ENCODE data around the gene SAMD11. TPM values are rescaled to one million over a fixed set of nuclear protein-coding genes. Genes with fewer than 3 reads are reported as not detected.
"Not testable (repeated sequence)": the region's sequence is repeated elsewhere in the genome, so short reads cannot be mapped to it uniquely, and the experiment has no call there.

The SAMD11 gene
- 0.07 and 0.14 TPM in 2 replicates for total RNA-seq

DNA sequence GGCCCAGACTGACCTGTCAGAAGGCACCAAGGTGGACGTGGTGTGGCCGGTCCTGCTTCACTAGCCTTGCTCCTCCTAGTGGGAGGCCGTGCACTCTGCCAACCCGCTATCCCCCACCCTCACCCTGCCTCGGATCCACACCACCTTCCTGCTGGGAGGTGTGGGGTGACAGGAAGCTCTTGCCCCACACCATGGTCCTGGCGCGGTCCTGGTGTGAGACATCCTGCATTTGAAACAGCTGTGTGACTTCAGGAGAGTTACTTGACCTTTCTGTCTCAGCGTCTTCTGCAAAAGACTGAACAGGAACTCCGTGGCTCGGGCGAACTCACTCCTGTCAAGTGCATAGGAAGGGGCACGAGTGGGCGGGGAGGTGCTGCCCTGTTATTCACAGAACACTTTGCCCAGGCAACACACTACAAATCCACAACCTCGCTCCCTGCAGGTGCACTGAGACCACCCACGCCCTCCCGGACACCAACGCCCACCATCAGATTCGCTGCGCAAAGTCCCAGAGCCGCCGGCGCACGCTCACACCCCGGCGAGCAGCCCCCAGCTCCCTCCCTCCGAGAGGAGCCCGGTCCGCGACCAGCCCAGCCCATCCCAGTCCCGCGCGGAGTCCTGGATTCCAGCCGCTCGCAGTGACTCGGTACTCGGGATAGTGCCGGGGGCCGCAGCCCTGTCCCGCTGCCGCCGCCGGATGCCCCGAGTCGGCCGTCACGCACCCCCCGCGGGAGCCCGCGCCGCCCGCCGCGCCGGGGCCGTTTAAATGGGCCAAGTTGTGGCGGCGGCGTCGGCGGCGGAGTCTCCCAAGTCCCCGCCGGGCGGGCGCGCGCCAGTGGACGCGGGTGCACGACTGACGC, at the start of gene SAMD11:
SAMD11 (plus strand) TSS at position 793 of the 860 bp plus-strand sequence. CDS start 509 bp downstream, outside the sequence.
- DNase-seq (ENCODE audit: low read depth, low spot score), result peak; percentile 19

DNA sequence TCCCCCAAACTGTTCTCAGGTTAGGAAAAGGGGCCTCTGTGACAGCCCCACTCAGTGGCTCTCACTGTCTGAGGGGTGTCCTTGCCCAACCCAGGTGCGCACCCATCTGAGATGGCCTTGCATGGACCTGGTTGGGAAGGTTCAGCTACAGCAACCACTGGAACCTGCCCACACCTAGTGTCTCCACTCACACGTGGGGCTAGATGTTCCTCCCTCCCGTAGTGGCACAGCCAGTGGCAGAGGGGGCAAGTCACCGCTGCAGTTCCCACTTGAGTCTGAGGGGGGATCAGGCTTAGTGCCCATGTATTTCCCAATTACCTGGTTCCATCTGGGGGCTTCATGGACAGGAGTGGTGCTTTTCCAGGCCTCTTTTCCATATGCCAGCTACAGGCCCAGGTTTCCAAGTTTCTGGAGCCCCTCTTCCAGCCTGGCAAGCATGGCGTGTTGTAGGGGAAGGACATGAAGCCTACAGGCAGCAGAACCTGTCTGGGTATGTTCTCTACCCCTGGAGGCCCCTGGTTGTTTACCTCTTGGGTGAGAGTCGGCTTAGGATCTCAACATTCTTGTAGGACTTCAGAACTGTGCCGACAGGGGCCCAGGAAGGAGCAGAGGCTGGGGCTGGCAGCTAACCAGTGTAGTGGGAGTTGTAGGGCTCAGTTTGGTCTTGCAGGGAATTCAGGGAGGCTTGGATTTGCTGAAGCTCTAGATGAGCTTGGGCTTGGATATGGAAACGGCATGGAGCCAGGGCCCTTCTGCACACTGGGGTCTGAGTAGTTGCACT, 47.1 kb upstream of the SAMD11 start:
- not testable (repeated sequence) for DNase-seq (ENCODE audit: low read depth, low spot score)

DNA sequence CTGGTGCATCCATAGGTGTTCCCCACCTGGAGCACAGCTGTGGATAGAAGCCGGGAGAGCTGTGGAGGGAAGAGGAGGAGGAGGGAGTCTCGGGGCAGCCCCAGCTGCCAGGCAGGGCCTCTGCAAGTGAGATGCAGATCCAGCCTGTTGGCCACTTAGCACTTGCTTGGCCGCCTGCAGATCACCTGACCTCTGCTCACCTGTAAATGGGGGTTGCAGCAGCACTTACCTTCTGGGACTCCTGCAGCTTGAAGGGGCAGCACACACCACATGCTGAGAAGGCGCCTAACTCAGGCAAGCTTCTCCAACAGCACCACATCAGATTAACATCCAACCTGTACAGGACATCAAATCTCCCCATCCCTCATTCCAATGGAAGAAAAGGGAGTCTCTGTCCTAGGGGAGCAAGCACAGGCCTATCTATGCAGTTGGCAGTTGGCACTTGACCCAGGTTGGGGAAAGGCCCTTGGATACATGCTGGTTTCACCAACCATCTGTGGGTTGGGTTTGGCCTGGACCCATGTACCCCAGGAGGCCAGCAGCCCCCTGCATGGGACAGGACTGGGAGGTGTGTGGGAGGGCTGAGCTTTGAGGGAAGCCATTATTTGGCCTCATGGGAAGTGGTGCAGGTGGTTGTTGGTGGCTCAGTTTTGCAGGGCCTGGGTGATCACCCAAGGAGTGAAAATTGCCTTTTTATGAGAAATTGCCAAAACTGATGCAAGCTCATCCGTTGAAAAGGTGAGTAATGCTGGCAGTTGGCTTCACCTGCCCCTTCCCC, 46.3 kb upstream of the SAMD11 start:
- DNase-seq (ENCODE audit: low read depth, low spot score), result not testable (repeated sequence)

- DNase-seq (ENCODE audit: low read depth, low spot score), result not testable (repeated sequence)
Measured at GRCh38 chr1:880511-880910, 43.2 kb upstream of the SAMD11 start.

DNA sequence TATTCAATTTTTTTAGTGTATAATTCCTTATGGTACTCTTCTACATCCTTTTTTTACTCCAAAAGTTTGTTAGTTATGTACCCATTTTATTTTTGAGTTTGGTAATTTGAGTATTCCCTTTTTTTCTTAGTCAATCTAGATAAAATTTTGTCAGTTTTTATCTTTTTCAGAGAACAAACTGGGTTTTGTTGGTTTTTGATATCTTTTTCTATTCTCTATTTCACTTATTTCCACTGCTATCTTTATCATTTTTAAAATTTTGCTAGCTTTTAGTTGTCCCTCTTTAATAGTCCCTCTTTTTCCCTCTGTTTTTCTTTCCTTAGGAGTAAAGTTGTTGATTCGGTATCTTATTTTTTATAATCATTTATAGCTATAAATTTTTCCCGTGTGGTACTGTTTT, 42.8 kb upstream of the SAMD11 start:
- DNase-seq (ENCODE audit: low read depth, low spot score), result not testable (repeated sequence)

DNA sequence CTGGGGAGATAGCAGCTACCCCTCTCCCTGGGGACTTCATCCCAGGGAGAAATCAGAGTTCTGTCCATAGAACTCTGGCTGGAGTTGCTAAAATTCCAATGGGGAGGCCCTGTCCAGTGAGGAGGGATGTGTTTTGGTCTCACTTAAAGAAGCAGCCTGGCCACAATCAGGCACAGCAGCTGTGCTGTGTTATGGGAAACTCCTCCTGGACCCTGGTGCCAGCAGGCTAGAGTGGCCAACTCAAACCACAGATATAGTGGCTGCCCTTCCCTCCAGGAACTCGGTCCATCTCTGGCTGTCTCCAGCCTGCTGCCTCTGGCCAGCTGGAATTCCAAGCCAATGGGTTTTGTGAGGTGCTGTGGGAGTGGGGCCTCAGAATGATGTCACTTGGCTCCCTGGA, 37.4 kb upstream of the SAMD11 start:
- DNase-seq (ENCODE audit: low read depth, low spot score), result no peak

- DNase-seq (ENCODE audit: low read depth, low spot score), result no peak
Measured at GRCh38 chr1:886760-887159, 37.0 kb upstream of the SAMD11 start.

GRCh38 chr1:888297-888696, 35.4 kb upstream of the SAMD11 start:
- DNase-seq (ENCODE audit: low read depth, low spot score), result no peak

DNA sequence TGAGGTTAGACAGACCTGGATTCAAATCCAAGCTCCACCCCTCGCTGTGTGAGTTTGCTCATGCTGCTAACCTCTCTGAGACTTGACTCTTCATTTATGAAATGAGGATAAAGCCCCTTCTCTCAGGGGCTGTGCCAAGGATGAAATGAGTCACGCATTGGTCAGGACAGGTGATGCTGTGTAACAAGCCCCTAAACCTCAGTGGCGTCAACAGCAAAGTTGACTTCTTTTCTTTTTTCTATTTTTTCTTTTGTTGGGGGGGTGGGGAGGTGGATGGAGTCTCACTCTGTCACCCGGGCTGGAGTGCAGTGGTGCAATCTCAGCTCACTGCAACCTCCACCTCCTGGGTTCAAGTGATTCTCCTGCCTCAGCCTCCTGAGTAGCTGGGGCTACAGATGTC, 33.9 kb upstream of the SAMD11 start:
- DNase-seq (ENCODE audit: low read depth, low spot score), result not testable (repeated sequence)

DNA sequence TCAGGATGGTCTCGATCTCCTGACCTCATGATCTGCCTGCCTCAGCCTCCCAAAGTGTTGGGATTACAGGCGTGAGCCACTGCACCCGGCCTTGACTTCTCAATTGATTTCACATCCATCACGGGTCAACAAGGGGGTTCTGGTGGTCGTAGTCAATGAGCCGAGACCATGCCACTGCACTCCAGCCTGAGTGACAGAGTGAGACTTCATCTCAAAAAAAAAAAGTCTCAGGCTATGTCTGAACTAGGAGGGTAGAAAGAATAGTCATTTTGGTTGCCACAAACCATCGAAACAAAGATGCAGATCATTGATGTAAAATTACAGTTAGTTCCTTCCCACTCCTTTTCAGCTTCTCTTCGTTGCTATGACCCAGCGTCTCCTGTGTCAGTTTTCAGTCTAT, 33.5 kb upstream of the SAMD11 start:
- DNase-seq (ENCODE audit: low read depth, low spot score), result not testable (repeated sequence)

- DNase-seq (ENCODE audit: low read depth, low spot score), result no peak
Measured at GRCh38 chr1:890661-891060, 33.1 kb upstream of the SAMD11 start.

DNA sequence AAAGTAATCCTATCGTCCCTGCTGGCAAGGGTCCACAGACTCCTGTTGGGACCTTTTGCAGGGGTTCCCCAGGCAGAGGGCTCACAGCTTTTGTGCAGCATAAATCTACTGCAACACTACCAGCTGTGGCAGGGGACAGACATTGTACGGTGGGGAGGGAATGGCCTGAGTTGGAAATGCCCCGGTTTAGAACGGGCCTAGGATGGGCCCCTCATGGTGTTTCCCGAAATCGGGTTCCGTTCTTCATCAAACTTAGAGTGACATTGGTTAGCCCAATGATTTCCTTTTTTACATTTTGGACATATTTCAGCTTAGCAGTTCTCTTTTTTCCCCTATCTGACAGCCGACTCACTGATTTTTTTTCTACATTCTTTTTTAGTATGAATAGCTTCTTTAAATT, 26.5 kb upstream of the SAMD11 start:
- DNase-seq (ENCODE audit: low read depth, low spot score), result no peak

- not testable (repeated sequence) for DNase-seq (ENCODE audit: low read depth, low spot score)
Measured at GRCh38 chr1:897951-898350, 25.8 kb upstream of the SAMD11 start.

GRCh38 chr1:899636-900317, 23.9 kb upstream of the SAMD11 start:
- no peak for DNase-seq (ENCODE audit: low read depth, low spot score)

- no peak for DNase-seq (ENCODE audit: low read depth, low spot score)
Measured at GRCh38 chr1:901108-901859, 22.4 kb upstream of the SAMD11 start.

DNA sequence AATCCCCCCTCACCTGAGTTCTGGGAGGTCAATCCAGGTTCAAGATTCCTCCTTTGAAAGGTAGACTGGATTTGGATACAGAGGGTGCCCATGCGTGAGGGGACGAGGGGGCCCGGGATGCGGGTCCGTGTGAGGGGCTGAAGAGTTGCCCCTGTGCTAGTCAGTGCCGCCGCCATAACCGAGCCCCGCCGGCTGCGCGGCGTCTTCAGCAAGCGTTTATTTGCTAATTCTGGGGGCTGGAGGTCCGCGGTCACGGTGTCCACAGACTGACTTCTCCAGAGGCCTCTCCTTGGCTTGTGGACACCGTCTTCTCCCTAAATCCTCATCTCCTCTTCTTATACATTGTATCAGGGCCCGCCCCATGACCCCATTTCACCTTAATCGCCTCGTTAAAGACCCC, 20.9 kb upstream of the SAMD11 start:
- no peak for DNase-seq (ENCODE audit: low read depth, low spot score)

DNA sequence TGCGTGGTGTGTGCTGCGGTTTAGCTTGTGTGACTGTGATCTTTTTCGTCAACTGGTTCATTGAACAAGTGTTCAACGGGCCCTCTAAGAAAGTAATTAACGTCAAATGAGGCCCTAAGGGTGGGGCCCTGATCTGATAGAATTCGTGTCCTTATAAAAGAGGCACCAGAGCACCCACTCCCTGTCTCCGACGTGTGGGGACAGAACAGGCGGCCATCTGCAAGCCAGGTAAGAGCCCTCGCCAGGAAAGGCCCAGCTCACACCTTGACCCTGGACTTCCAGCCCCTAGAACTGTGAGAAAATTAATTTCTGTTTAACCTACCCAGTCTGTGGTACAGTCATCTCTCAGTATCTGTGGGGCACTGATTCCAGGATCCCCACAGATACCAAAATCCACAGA, 20.4 kb upstream of the SAMD11 start:
- DNase-seq (ENCODE audit: low read depth, low spot score), result no peak

GRCh38 chr1:903721-904271, 19.9 kb upstream of the SAMD11 start:
- no peak for DNase-seq (ENCODE audit: low read depth, low spot score)

DNA sequence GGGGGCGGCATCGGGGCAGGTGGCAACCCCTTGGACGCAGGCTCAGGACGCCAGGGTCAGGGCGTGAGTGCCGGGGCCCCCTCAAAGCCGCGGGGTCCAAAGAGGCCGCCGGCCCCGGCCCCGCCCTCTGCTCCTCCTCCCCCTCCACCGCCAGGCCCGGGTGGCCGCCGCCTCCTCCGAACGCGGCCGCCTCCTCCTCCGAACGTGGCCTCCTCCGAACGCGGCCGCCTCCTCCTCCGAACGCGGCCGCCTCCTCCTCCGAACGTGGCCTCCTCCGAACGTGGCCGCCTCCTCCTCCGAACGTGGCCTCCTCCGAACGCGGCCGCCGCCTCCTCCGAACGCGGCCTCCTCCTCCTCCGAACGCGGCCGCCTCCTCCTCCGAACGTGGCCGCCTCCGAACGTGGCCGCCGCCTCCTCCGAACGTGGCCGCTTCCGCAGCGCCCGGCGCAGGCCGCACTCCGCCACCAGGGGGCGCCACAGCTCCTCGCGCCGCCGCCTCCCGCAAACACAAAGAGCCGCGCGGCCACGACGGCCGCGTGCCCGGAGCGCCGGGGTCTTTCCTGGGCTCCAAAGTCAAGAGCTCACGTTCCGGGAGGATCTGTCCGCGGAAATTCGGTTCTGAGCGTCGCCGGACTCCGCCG, 19.3 kb upstream of the SAMD11 start:
- no peak for DNase-seq (ENCODE audit: low read depth, low spot score)

Measured in pulmonary artery endothelial cell (primary cell).